Hematopoietic multipotent progenitor cell treated with erythropoietin and hydrocortisone succinate and interleukin-3 and kit ligand, for 6 days (in vitro differentiated cells): ENCODE data around the gene OR6C76.
"Not testable (repeated sequence)": the region's sequence is repeated elsewhere in the genome, so short reads cannot be mapped to it uniquely, and the experiment has no call there.

Experiments
- DNase-seq: peaks from one replicate; pipeline ENCODE4 v3.0.0-alpha.2; 2015

OR6C76 gene

GRCh38 chr12:55425954-55426353, at the start of gene OR6C76:
Gene OR6C76 (plus strand): TSS chr12:55426254. CDS start chr12:55426254, 0 bp downstream.
- DNase-seq: no peak

GRCh38 chr12:55385891-55386290, 40.2 kb upstream of the OR6C76 start:
- no peak for DNase-seq

GRCh38 chr12:55392032-55392795, 33.8 kb upstream of the OR6C76 start:
- no peak for DNase-seq

GRCh38 chr12:55396326-55396725, 29.7 kb upstream of the OR6C76 start:
- DNase-seq: no peak

- DNase-seq: no peak
Observed at GRCh38 chr12:55400229-55400628, 25.8 kb upstream of the OR6C76 start, which contains the start of gene OR6C65. Gene OR6C65 (plus strand): TSS chr12:55400529. CDS start chr12:55400529, 0 bp downstream.

GRCh38 chr12:55407866-55408265, 18.2 kb upstream of the OR6C76 start:
- DNase-seq: no peak

- not testable (repeated sequence) for DNase-seq
Observed at GRCh38 chr12:55409133-55409532, 16.9 kb upstream of the OR6C76 start.

GRCh38 chr12:55412138-55412537, 13.9 kb upstream of the OR6C76 start:
- DNase-seq: not testable (repeated sequence)

- not testable (repeated sequence) for DNase-seq
Observed at GRCh38 chr12:55413498-55414388, 12.3 kb upstream of the OR6C76 start.

- DNase-seq: not testable (repeated sequence)
Observed at GRCh38 chr12:55414396-55414823, 11.6 kb upstream of the OR6C76 start.

GRCh38 chr12:55414889-55415288, 11.2 kb upstream of the OR6C76 start:
- not testable (repeated sequence) for DNase-seq

GRCh38 chr12:55416961-55417360, 9.1 kb upstream of the OR6C76 start:
- DNase-seq: no peak

GRCh38 chr12:55420307-55420962, 5.6 kb upstream of the OR6C76 start:
- DNase-seq: no peak

- no peak for DNase-seq
Observed at GRCh38 chr12:55428331-55429243, 2.5 kb downstream of the OR6C76 start.

GRCh38 chr12:55441233-55441632, 15.2 kb downstream of the OR6C76 start:
- not testable (repeated sequence) for DNase-seq

- DNase-seq: no peak
Observed at GRCh38 chr12:55443776-55444175, 17.7 kb downstream of the OR6C76 start, which contains the start of gene OR6C2. Gene OR6C2 (plus strand): TSS chr12:55444076. CDS start chr12:55452214, 8,138 bp downstream.

- no peak for DNase-seq
Observed at GRCh38 chr12:55445357-55445756, 19.3 kb downstream of the OR6C76 start.

- no peak for DNase-seq
Observed at GRCh38 chr12:55446326-55446725, 20.3 kb downstream of the OR6C76 start.

GRCh38 chr12:55448825-55449224, 22.8 kb downstream of the OR6C76 start:
- no peak for DNase-seq

- DNase-seq: not testable (repeated sequence)
Observed at GRCh38 chr12:55464926-55465325, 38.9 kb downstream of the OR6C76 start.

GRCh38 chr12:55467836-55468235, 41.8 kb downstream of the OR6C76 start:
- DNase-seq: no peak

- no peak for DNase-seq
Observed at GRCh38 chr12:55469291-55469690, 43.2 kb downstream of the OR6C76 start.
